ENCODE data around the gene CARM1.

- TF ChIP-seq, protein P1, sequence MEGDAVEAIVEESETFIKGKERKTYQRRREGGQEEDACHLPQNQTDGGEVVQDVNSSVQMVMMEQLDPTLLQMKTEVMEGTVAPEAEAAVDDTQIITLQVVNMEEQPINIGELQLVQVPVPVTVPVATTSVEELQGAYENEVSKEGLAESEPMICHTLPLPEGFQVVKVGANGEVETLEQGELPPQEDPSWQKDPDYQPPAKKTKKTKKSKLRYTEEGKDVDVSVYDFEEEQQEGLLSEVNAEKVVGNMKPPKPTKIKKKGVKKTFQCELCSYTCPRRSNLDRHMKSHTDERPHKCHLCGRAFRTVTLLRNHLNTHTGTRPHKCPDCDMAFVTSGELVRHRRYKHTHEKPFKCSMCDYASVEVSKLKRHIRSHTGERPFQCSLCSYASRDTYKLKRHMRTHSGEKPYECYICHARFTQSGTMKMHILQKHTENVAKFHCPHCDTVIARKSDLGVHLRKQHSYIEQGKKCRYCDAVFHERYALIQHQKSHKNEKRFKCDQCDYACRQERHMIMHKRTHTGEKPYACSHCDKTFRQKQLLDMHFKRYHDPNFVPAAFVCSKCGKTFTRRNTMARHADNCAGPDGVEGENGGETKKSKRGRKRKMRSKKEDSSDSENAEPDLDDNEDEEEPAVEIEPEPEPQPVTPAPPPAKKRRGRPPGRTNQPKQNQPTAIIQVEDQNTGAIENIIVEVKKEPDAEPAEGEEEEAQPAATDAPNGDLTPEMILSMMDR (IDR thresholded peaks at IDR 0.05): no peak
- no peak for TF ChIP-seq POLR2A (IDR thresholded peaks at IDR 0.05)
Observed at GRCh38 chr19:10848230-10848856, 23.0 kb upstream of the CARM1 start, which contains the start of gene C19orf38.
